GM19193 (cell line): ENCODE data around the gene SLC6A11.

Source experiments
- POLR2A ChIP-seq: IDR thresholded peaks from 4 replicates; pipeline ENCODE4 v1.6.1; 2011; ENCODE audit not compliant: insufficient read depth, insufficient read length; ENCODE audit errors: extremely low read depth

SLC6A11 gene

DNA sequence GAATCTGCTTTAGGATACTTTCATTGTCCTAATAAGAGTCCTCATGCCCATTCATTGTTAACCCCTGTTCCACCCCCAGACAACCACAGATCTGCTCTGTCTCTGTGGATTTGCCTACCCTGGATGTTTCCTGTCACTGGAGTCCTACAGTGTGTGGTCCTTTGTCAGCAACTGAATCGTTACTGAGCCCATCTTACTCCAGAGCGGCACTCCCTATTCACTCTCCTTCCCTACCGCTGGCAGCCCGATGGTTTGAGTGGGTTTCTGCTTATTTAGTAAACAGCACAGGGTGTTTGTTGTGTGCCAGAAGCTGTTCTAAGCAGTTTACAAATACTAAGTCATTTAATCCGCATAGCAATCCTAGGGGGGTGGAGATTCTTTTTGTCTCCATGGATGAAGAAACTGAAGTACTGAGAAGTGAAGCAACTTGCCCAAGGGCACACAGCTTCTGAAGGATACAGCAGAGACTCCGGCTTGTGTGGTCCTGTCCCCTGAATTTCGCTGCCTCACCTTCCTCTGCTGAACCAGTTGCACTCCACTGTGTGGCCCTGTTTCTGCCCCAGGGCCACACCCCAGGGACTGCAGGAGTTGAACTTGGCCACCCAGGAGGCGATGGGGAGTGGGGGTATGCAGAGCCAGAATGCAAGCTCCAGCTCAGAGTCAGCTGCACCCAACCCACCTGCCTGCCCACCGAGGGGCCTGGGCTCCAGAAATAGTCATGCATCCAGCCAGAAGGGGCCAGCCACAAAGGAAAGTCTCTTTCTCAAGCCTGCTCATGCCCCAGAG is 120.0 kb downstream of the SLC6A11 start:
- TF ChIP-seq POLR2A, result no peak

DNA sequence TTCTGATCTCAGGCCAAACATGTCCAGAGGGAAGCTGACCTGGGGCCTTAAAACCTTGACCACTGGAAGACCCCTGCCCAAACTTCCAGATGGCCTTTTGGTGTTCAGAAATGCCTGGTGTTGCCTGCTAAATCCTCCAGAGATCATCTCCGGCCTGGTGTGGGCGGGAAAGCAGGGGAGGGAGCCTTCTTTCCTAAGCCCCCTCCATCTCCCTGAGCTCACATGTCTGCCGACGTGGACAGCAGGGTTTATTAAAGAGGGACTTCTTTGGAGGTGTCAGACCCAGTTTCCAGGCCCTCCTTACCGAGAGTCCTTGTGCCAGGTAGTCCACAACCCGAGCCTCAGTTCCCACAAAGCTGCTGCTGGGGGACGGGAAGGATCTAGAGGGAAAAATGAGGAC is 120.7 kb downstream of the SLC6A11 start:
- no peak for TF ChIP-seq POLR2A

DNA sequence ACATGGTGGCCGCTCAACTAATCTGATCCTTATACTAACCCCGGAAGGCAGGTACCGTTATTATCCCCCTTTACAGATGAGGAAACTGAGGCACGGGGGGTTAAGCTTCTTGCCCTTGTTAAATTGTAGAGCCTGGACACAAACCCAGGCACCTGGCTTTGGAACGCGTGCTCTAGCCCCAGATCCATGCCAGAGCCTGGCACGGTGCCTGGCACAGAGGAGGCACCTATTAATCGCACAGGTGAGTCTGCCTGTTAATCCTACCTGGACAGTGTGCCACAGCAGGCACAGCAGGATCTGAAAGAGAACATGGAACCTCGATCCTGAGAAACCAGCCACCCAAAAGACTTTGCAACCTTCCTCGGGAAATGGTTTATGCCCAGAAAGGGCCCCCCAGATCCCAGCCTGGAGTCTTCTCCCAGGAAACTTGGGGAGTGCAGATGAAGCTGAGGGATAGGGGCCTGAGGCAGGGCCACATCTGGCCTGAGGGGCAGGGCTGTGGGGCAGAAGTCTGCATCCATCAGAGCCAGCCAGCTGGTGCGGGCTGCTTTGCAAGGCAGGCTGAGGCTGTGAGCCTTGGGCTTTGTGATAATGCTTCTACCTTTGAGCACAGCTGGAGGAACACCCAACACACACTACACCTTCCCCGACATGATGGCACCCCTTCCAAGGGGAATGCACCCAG is 121.3 kb downstream of the SLC6A11 start:
- TF ChIP-seq POLR2A, result no peak

DNA sequence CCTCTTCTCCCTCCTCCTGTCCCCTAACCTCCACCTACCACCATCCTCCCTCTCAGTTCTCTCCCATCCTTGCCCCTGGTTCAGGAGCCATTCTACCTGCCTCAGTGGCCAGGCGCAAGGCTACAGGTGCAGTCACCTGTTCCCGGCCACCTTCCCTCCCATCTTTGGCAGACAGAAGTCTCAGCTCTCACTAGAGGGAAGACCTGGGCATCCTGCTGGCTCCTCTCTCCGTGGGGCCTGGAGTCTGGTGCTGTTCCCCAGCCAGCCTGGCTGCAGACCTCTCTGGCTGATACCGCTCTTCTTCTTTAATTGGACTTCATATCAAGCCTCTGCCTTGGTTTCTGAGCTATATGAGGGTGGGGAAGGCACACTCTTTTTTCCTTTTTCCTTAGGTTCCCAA is 123.5 kb downstream of the SLC6A11 start:
- TF ChIP-seq POLR2A, result no peak

DNA sequence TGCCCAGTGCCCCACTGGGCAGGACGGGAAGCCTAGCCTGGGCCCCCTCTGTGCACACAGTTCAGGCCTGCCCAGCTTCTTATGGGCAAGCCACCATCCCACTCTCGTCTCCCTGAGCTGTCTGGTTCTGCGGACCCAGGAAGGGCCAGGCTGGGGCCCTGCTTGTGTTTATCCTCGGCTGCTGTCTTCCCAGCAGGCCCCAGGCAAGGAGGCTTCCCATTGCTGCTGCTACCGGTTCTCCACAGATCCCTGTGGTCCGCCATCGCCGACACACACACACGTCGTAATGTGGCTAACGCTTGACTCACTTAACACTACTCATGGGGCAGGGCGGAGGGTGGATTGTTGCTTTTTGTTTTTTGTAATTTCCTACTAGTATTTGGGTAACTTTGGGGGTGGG is 124.1 kb downstream of the SLC6A11 start:
- no peak for TF ChIP-seq POLR2A

DNA sequence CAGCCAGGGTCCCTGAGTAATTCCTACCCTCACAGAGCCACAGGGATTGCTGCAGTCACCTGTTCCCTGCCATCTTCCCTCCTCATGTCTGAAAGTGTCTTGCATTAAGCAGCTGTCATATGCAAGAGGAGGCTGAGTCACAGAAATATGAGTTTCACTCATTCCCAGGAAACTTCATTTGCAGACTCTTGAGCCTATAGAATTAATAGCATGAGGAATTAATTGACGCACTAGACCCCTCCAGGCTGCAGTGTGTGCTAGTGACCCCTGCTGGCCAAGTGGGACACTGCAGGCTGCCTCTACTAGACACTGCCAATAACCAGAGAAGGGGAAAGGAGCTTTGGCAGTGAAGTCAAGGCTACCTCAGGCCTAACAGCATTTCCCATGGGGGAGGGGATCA is 125.9 kb downstream of the SLC6A11 start:
- no peak for TF ChIP-seq POLR2A

DNA sequence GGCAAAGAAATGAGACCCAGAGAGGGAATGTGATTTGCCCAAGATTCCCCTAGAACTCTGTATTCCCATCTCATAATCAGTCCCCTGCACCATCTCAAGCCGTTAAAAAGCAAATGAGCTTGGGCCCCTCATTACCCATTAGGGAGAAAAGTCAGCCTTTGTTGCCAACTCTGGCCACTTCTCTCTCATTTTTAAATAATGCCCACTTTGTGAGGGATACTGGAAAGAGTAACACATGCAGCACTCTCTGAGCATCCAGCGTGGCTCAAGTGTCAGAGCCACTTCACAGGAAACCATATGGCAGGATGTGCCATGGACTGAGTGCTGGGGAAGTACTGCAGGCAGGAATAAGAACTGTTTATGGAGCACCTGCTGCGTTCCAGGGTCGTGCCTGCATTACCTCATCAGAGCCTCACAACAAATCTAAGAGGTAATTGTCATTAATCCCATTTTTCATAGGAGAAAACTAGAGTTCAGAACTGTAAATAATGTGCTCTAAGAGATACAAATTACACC is 126.7 kb downstream of the SLC6A11 start:
- TF ChIP-seq POLR2A, result no peak

DNA sequence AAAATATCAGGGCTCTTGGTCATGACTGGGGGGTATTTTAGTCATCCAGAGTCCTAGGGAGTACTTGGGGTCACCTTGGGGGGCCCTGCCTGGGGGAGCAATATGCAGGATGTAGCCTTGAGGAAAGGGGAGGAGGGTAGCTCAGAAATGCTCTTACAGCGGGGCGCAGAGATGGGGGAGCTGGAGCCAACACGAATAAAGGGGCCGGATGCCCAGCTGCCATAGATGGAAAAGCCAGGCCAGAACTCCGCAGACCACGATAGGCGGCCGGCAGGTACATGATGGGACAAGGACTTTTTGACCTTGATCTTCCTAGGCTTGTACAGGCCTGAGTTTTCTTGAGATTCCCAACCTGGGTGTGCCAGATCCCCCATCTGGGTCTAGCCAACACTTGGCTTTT is 128.8 kb downstream of the SLC6A11 start:
- TF ChIP-seq POLR2A, result no peak

DNA sequence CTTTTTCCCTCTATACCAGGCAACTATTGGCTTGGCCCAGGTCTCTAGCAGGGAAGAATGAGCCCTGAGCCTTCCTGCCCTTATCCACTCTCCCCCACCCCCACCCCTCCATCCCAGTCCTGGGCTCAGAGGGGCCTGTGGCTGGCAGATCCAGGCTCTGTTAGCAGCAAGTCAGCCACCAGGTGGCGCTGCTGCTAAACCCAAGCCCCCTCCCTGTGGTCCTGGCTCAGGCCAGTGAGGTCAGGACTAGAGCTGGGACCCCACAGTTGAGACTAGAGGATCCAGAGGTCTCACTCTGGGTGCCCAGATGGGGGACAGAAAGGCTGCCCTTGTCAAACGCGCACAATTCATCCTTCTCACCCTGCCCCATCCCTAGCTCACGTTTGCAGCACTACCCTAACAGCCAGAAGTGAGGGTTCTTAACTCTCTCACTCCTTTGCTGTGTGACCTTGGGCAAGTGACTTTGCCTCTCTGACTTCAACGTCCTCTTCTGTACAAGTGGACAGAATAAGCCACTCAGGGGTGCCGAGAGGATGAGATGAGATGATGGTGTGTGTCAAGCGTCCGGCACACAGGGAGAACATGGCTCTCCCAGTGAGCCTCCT is 129.8 kb downstream of the SLC6A11 start:
- TF ChIP-seq POLR2A, result no peak

DNA sequence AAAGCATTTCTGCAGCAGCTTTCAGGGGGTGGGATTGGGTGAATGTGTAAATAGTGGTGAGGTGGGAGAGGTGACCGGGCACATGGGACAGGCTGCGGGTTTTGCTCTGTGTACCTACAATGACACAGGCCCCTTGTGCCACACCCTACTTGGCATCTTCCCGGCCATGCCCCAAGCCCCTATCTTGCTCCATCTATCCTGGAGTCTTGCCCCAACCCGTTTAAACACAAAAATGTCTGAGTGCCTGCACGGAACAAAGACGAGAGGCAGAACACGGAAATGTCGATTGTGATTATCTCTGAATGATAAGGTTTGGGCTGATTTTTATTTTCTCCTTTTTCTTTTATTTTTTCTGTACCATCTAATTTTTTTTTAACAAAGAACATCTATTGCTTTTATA is 130.5 kb downstream of the SLC6A11 start:
- TF ChIP-seq POLR2A, result no peak

DNA sequence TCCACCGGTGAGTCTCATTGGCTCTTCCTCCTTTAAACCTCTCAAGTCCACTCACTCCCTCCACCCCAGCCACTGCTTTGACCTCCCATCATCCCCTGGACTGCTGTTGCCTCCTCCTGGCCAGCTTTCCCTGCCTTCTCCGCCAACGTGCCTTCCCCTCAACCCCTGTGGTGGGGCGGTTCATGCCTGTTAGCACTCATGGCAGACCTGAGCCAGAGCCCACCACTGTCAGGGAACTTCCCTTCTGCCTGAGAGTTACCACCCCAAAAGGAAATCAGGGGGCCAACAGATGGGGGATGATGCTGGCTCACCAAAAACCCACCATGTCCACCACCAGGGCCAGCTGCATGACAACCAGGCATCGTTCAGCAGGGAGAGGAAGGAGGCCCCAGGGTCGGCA is 132.3 kb downstream of the SLC6A11 start:
- no peak for TF ChIP-seq POLR2A

DNA sequence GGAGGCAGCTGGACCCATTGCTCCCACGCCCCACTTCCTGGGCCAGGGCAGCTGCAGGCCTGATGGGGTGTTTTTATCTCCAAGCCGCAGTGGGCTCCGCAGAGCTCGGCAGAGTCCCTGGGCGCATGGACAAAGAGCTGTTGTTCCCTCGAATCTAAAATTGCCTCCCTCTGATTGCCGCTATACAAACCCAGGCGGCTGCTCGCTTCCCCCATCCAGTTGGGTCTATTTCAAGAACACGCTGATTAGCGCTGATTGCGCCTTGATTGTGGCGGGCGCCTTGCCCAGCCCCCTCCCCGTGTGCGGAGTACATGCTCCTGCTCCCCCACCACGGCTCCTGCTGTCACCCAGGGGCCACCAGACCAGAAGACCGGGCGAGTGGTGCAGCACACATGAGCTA is 133.2 kb downstream of the SLC6A11 start:
- TF ChIP-seq POLR2A, result no peak

DNA sequence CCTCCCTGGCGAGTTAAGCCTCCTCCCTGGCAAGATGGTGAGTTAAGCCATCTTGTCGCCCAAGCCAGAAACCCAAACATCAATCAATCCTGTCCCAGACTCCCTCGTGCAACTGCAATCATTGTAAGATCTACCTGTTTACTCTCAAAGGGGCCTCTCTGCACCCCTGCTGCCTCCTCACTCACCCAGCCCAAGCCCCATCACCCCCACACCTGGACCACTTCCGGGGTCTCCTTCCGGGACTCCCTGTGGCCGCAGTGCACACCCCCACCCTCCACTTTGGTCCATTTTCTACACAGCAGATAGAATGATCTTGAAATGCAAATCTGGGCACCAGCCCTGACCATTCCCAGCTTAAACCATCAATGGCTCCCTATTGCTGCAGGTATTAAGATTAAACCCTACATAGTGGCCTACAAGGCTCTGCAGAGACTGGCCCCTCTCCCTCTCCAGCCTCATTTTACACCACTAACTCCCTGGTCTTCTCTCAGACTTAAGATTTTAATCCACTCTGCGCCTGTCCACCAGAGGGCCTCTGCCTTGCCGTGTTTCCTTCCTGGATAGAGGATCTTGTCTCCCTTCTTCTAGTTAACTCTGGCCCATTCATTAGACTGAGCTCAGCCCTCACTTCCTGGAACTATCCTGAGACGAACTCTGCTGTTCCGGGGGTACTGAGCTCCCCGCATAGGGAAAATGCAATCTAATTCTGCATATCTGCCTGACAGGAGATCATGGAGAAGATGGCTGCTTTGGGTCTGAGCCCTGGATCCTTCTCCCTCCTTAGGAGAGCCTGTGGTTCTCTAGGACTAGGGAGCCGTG is 134.7 kb downstream of the SLC6A11 start:
- TF ChIP-seq POLR2A, result no peak

DNA sequence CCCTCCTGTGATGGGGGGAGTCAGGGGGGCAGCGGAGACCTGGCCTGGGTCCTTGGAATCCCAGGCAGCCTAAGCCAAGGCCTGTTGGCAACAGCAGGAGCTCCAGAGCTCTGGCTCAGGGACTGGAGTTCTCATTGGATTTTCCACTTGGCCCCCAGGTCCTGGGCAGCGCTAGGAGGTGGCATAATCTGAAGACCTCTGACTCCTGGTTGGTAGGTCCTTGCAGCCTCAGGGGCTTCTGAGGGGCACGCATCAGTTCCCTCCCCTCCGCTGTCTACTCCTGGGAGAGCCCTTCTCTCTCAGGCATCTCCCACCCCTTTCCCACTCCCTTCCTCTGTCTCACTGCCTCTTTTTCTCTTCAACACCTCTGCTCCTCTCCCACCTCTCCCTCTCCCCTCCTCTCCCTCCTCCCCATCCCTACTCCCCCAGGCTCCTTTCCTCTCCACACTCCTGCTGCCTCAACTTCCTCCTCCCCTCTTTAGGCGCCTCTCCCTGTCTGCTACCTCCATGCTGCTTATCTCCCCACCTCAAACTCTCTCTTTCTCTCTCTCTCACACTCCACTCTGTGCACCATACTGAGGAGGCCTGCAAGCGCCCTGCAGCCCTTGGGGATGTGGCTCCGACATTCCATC is 135.4 kb downstream of the SLC6A11 start:
- TF ChIP-seq POLR2A, result no peak
